HG02571 (cell line): ENCODE data around the gene LYL1.
"Not testable (repeated sequence)": the region's sequence is repeated elsewhere in the genome, so short reads cannot be mapped to it uniquely, and the experiment has no call there.

ENCODE experiments used
- ATAC-seq: cut with Tn5 transposase; IDR thresholded peaks from one replicate; pipeline ENCODE4 v1.9.1; 2021; ENCODE audit warnings: mild to moderate bottlenecking, moderate library complexity; ENCODE audit not compliant: unreplicated experiment

Gene LYL1

GRCh38 chr19:13102666-13103580 is at the start of gene LYL1:
Gene LYL1 (minus strand): TSS chr19:13102858. CDS start chr19:13101171, 1,687 bp downstream.
- no peak for ATAC-seq

- peak; percentile 33 for ATAC-seq
Measured at GRCh38 chr19:13151605-13152355, 49.1 kb upstream of the LYL1 start.

DNA sequence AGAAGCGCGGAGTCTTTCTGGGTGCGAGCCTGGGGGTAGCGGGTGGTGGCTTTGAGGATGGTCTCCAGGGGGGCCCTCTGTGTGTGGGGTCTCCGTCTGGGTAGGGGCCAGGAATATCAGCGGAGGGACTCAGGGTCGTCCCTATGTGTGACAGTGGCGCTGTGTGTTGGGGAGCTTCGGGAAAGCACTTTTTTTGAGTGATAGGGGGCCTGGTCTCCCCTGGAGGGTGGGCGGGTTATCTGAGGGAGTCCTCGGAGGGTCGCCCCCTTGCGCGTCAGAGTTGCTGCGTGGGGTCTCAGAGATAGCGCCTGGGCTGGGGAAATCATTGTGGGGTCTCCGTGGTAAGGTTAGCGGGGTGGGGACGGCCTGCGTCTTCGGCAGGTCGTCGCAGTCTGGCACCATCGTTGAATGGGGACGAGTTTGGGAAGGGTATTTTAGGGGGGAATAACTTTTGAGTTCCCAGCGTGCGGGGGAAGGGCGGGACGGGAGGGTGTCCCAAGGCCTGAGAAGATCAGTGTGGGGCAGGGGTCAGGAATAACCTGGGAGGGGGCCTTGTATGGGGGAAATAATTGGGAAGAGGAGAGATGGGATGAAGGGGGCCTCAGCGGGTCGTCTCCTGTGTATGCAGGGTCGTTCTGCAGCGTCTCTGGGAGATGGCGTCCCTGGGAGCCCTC is 48.4 kb upstream of the LYL1 start:
- no peak for ATAC-seq

GRCh38 chr19:13150187-13150930 is 47.7 kb upstream of the LYL1 start, which contains the start of the genes IER2 and STX10:
Gene IER2 (plus strand): TSS chr19:13150411. CDS start chr19:13153187, 2,776 bp downstream.
Gene STX10 (minus strand): TSS chr19:13150375. CDS start chr19:13150173, 202 bp downstream.
- peak; percentile 38 for ATAC-seq

- ATAC-seq, result no peak
Measured at GRCh38 chr19:13149628-13150186, 47.0 kb upstream of the LYL1 start.

GRCh38 chr19:13149173-13149627 is 46.5 kb upstream of the LYL1 start:
- not testable (repeated sequence) for ATAC-seq

- no peak for ATAC-seq
Measured at GRCh38 chr19:13146763-13147563, 44.3 kb upstream of the LYL1 start.

DNA sequence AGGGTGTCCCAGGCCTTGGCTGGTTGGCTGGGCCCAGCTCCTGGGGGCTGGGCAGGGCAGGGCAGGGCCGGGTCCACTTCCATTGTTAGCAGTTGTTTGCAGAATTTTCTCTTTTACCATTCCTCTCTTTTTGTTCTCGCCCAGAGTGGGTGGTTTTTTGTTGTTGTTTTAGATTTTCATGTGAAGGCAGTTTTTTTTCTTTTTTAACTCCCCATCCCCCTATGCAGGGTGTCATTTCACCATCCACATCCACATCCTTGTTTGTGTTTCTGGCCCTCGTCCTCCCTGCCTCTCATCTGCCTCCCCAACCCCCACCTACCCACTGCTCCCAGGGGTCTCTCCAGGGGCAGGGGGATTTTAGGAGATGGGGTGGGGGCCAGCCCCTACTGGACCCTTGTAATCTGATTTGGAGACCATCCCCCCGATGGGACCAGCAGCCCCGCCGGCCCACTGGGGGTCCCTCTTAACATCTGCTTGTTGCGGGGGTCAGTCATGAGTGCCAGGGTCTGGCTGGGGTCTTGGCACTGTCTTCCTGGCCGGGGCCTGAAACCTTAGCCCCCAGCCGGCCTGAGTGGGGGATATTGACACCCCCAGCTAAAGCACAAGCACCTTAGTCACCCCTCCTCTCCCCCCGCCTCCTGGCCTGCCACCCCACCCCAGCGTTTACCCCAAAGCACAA is 37.1 kb upstream of the LYL1 start:
- ATAC-seq, result no peak

DNA sequence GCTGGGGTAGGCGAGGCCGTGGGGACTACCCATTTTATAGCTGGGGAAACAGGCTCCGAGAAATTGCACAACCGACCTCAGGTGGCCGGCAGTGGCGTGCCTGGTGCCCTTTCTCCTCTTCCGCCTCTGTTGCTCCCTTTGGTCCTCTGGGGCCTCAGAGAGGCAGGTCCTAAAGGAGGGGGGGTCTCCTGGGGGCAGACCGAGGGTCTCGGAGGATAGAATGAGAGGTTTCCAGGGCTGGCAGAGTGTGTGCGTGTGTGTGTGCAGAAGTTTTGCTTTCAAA is 36.2 kb upstream of the LYL1 start:
- no peak for ATAC-seq

DNA sequence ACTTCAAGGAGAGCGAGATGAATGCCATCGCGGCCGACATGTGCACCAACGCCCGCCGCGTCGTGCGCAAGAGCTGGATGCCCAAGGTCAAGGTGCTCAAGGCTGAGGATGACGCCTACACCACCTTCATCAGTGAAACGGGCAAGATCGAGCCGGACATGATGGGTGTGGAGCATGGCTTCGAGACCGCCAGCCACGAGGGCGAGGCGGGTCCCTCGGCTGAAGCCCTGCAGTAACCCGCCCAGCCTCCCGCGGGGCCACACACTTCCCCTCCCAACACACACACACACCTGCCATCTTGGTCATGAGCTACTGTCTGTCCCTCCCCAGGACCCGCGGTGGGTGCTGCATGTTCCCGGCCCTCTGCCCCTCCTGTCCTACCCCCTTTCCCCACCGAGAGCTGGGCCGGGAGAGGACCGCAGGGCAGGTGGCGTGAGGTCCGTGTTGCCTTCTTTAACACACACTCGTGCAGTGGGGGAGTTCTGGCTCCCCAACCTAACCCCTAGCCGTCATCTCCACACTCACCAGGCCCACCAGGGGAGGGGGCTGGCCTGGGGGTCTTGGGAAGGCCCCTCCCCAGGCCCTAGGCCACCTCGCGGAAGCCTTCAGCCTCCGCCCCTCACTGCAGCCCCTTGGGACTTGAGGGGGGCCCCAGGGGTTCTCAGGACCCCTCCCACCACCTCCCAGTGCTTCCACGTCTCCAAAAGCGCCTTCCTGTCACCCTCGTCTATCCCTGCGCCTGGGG is 35.7 kb upstream of the LYL1 start:
- ATAC-seq, result no peak

DNA sequence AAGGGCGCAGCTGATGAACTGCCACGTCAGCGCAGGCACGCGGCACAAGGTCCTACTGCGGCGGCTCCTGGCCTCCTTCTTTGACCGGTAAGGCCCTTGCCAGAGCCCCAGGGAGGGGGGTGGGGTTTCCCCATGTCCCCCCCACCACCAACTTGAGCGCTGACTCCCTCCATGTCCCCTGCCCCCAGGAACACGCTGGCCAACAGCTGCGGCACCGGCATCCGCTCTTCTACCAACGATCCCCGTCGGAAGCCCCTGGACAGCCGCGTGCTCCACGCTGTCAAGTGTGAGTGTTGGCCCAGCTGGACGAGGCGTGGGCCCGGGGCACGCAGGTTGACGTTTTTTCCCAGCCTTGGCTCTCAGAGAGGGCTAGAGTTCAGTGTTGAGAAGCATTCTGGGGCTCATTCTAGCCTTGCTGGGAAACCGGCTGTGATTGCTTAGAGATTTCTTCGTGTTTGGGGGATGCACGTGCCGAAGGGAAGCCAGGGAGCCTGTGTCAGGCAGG is 34.7 kb upstream of the LYL1 start:
- no peak for ATAC-seq

- ATAC-seq, result no peak
Measured at GRCh38 chr19:13135068-13136062, 32.7 kb upstream of the LYL1 start.

- ATAC-seq, result no peak
Measured at GRCh38 chr19:13134626-13135025, 32.0 kb upstream of the LYL1 start.

DNA sequence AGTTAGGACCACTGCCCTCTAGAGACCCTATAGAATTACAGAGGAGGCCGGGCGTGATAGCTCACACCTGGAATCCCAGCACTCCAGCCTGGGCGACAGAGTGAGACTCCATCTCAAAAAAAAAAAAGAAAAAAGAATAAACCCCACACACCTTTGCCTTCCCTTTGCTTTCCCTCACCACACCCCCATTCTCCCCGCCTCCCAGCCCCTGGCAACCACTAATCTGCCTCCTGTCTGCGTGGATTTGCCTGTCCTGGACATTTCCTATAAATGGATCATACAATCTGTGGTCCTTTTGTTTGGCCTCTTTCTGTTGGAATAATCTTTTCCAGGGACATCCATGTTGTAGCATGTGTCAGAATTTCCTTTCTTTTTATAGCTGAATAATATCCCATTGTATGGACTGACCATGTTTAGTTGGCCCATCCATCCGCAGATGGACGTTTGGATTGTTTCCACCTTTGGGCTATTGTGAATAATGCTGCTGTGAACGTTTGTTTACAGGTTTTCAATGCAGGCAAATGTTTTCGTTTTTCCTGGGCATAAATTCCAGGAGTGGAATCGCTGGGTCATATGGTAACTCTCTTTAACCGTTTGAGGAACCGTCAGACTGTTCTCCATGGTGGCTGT is 30.7 kb upstream of the LYL1 start:
- ATAC-seq, result no peak

- ATAC-seq, result no peak
Measured at GRCh38 chr19:13132471-13133180, 30.0 kb upstream of the LYL1 start.
